Trophoblast cell (in vitro differentiated cells and primary cell): ENCODE results near the gene PHF13. TPM values are rescaled to one million over a fixed set of nuclear protein-coding genes. Genes with fewer than 3 reads are reported as not detected.

Experiments
- DNase-seq, 2 donors: peaks; one replicate each; pipeline ENCODE4 v3.0.0-alpha.2; 2016
- H2AFZ ChIP-seq: 2 replicates; pipeline ENCODE4 v1.6.1; 2013; ENCODE audit warnings: low read length, moderate library complexity, mild to moderate bottlenecking; ENCODE audit not compliant: insufficient read depth, poor library complexity
- H2AK5ac ChIP-seq: 2 replicates; pipeline ENCODE4 v1.6.1; 2013; ENCODE audit warnings: mild to moderate bottlenecking, low read length
- H2BK120ac ChIP-seq: 2 replicates; pipeline ENCODE4 v1.6.1; 2013; ENCODE audit warnings: low read length, mild to moderate bottlenecking, moderate library complexity; ENCODE audit not compliant: insufficient read depth, poor library complexity
- H2BK12ac ChIP-seq: 2 replicates; pipeline ENCODE4 v1.6.1; 2013; ENCODE audit warnings: mild to moderate bottlenecking, low read length, moderate library complexity
- H2BK5ac ChIP-seq: 2 replicates; pipeline ENCODE4 v1.6.1; 2013; ENCODE audit warnings: low read length, low read depth, moderate library complexity, mild to moderate bottlenecking; ENCODE audit not compliant: poor library complexity
- H3K14ac ChIP-seq: 2 replicates; pipeline ENCODE4 v1.6.1; 2013; ENCODE audit warnings: mild to moderate bottlenecking, low read length
- H3K18ac ChIP-seq: 2 replicates; pipeline ENCODE4 v1.6.1; 2013; ENCODE audit warnings: mild to moderate bottlenecking, low read length
- H3K23ac ChIP-seq: 2 replicates; pipeline ENCODE4 v1.6.1; 2013; ENCODE audit warnings: low read length
- H3K27ac ChIP-seq: 2 replicates; pipeline ENCODE4 v1.5.1; 2013; ENCODE audit warnings: low read depth, mild to moderate bottlenecking, inconsistent platforms, low read length, moderate library complexity
- H3K27me3 ChIP-seq: 2 replicates; pipeline ENCODE4 v1.6.1; 2013; ENCODE audit warnings: inconsistent platforms, mild to moderate bottlenecking, low read length, moderate library complexity; ENCODE audit not compliant: insufficient read depth
- H3K36me3 ChIP-seq, 2 experiments: 1 replicate in 1 of 2; 2 replicates in 1 of 2; pipeline ENCODE4 v1.6.1; 2013; ENCODE audit warnings: low read length in 2 of 2, mild to moderate bottlenecking in 2 of 2, moderate library complexity in 1 of 2; ENCODE audit not compliant: insufficient read depth in 2 of 2, control insufficient read depth in 1 of 2
- H3K4ac ChIP-seq: 2 replicates; pipeline ENCODE4 v1.6.1; 2013; ENCODE audit warnings: low read depth, mild to moderate bottlenecking, low read length, moderate library complexity
- H3K4me1 ChIP-seq, 2 experiments: 1 replicate in 1 of 2; 2 replicates in 1 of 2; pipeline ENCODE4 v1.6.1; 2013; ENCODE audit warnings: low read length in 2 of 2, mild to moderate bottlenecking in 2 of 2, moderate library complexity in 1 of 2; ENCODE audit not compliant: insufficient read depth in 2 of 2, control insufficient read depth in 1 of 2
- H3K4me2 ChIP-seq: 2 replicates; pipeline ENCODE4 v1.6.1; 2013; ENCODE audit warnings: inconsistent platforms, mild to moderate bottlenecking, low read length, moderate library complexity
- H3K4me3 ChIP-seq: 2 replicates; pipeline ENCODE4 v1.5.1; 2013; ENCODE audit warnings: mild to moderate bottlenecking, low read depth, low read length, inconsistent platforms
- H3K79me1 ChIP-seq: one replicate; pipeline ENCODE4 v1.6.1; 2013; ENCODE audit warnings: low read length
- H3K79me2 ChIP-seq: 2 replicates; pipeline ENCODE4 v1.6.1; 2013; ENCODE audit warnings: low read length, mild to moderate bottlenecking; ENCODE audit not compliant: control insufficient read depth, insufficient read depth, poor library complexity
- H3K9ac ChIP-seq: 2 replicates; pipeline ENCODE4 v1.6.1; 2013; ENCODE audit warnings: mild to moderate bottlenecking, low read length
- H3K9me3 ChIP-seq: 2 replicates; pipeline ENCODE4 v1.6.1; 2013; ENCODE audit warnings: low read depth, mild to moderate bottlenecking, control low read depth, inconsistent platforms, low read length; ENCODE audit not compliant: insufficient read depth
- H4K12ac ChIP-seq: 2 replicates; pipeline ENCODE4 v1.6.1; 2013; ENCODE audit warnings: low read depth, mild to moderate bottlenecking, low read length, moderate library complexity
- H4K8ac ChIP-seq: 2 replicates; pipeline ENCODE4 v1.6.1; 2013; ENCODE audit warnings: low read depth, mild to moderate bottlenecking, low read length, moderate library complexity
- H4K91ac ChIP-seq: one replicate; pipeline ENCODE4 v1.6.1; 2013; ENCODE audit warnings: low read depth, mild to moderate bottlenecking, low read length, moderate library complexity
- WGBS: extraction: QIAGEN DNeasy Blood & Tissue Kit; methylation state at CpG from one replicate; pipeline ENCODE4 v1.1.7; 2013; ENCODE audit warnings: missing lambda C conversion rate; ENCODE audit not compliant: insufficient read length, insufficient coverage; ENCODE audit errors: extremely low coverage; 5-methylcytosine and 5-hydroxymethylcytosine counted together
- polyA plus RNA-seq: library from polyadenylated mRNA; stranded (reverse); fragments of 200-250 nt; gene quantifications from 2 replicates; pipeline ENCODE4 v1.2.3, GENCODE V29; 2013

The PHF13 gene
- 29.3 and 29.7 TPM in 2 replicates for polyA plus RNA-seq

DNA sequence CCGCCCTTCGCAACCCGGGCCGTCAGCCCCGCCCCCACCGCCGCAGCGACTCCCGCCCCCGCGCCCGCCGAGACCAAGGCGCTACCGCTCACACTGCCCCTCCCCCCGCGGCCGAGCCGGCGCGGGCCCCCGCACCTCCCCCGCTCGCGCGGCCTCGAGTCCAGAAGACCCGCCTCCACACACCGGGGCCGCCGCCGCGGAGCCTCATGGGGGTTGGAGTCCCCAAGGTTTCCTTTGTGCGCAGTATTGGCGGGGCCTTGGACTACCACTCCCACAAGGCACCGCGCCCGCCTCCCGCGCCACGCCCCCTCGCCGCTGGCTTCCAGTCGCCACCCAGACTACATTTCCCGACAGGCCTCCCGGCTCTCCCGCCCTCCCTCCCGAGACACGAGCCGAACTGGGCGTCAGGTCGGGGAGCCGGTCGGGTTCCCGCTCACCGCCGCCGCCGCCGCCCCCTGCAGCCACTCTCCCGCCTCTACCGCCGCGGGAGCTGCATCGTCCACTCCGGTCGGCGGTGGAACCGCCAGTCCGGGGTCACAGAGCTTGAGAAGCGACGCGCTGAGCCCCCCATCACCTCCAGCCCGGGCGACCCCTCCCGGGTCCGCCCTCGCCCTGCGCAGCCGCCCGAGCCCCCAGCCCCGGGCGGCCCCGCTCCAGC is at the start of gene PHF13:
Gene PHF13, plus strand, starts transcription at position 371 of the 658 bp plus-strand sequence. CDS start 336 bp downstream, outside the sequence.
- Histone ChIP-seq H2BK12ac (peak within 1 kb of the TSS; percentile 42), H3K4me2 (peak within 1 kb of the TSS; percentile 100)
- WGBS, result no CpG with 5 or more reads among the region's 84 CpGs

DNA sequence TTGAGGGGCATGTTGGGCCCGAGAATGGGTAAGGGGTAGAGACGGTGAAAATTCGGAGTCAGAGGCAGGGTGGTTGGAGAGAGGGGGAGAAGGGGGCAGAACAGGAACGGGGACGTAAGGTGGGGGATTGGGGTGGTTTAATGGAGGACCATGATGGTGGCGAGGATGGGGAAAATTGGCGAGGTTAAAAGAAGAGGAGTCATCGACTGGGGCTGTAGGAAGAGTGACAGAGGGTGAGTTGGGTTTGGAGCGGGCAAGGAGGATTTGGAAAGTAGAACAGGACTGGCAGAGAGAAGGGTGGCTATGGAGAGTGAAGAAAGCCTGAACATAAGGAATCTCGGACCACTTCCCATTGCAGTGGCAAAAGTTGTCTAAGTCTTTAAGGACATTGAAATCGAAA is 44.5 kb upstream of the PHF13 start:
- Histone ChIP-seq H3K4me2 (no peak overlapping the region), H3K27me3 (peaks cover 3% of the 10 kb centered on the region), H4K8ac (no peak overlapping the region), H3K79me2 (no peaks in the 10 kb centered on the region), H2BK5ac (no peak overlapping the region), H3K4me1 (no peaks in the 10 kb centered on the region), H3K27ac (no peak overlapping the region), H3K79me1 (no peaks in the 10 kb centered on the region), H3K4me3 (no peak overlapping the region), H2BK12ac (no peak overlapping the region), H3K9ac (no peak overlapping the region), H2AFZ (no peak overlapping the region), H3K36me3 (no peaks in the 10 kb centered on the region), H2AK5ac (no peak overlapping the region), H3K23ac (no peak overlapping the region), H3K14ac (no peak overlapping the region), H4K91ac (no peak overlapping the region), H3K9me3 (peaks cover 7% of the 10 kb centered on the region), H2BK120ac (no peak overlapping the region), H3K4ac (no peak overlapping the region), H3K18ac (no peak overlapping the region), H4K12ac (no peak overlapping the region)
- WGBS, result 100% methylated on average over 5 of the region's 11 CpGs
- DNase-seq, result no peak

More for the DNA sequence above, at the start of gene PHF13:
- H3K14ac ChIP-seq, result peak within 1 kb of the TSS; percentile 98
- H3K4ac ChIP-seq, result peak within 1 kb of the TSS; percentile 99
- no peaks in the 10 kb centered on the region for H3K27me3 ChIP-seq
- H2AFZ ChIP-seq, result peak within 1 kb of the TSS; percentile 64
- peaks cover 16 to 18% of the 10 kb centered on the region in 2 experiments for H3K36me3 ChIP-seq
- H4K8ac ChIP-seq, result peak within 1 kb of the TSS; percentile 85
- H4K91ac ChIP-seq, result peak within 1 kb of the TSS; percentile 83
- H3K79me1 ChIP-seq, result peaks cover 16% of the 10 kb centered on the region
- peaks cover 26% of the 10 kb centered on the region for H3K79me2 ChIP-seq
- H3K27ac ChIP-seq, result peak within 1 kb of the TSS; percentile 81
- peaks cover 0 to 6% of the 10 kb centered on the region in 2 experiments for H3K4me1 ChIP-seq
- peak within 1 kb of the TSS; percentile 95 for H2BK5ac ChIP-seq
- H3K18ac ChIP-seq, result peak within 1 kb of the TSS; percentile 93
- peak within 1 kb of the TSS; percentile 90 for H4K12ac ChIP-seq
- H3K4me3 ChIP-seq, result peak within 1 kb of the TSS; percentile 89
- no peak within 1 kb of the TSS for H3K23ac ChIP-seq
- H2BK120ac ChIP-seq, result peak within 1 kb of the TSS; percentile 68
- peak within 1 kb of the TSS; percentile 98 for H2AK5ac ChIP-seq
- peak; percentile 99 for DNase-seq
- H3K9ac ChIP-seq, result peak within 1 kb of the TSS; percentile 84
- H3K9me3 ChIP-seq, result no peaks in the 10 kb centered on the region

GRCh38 chr1:6570100-6570499 is 43.4 kb upstream of the PHF13 start:
- WGBS, result no CpG with 5 or more reads among the region's 3 CpGs
- no peak overlapping the region for H3K9ac ChIP-seq
- H4K8ac ChIP-seq, result no peak overlapping the region
- H3K4me3 ChIP-seq, result no peak overlapping the region
- H3K27ac ChIP-seq, result no peak overlapping the region
- H3K36me3 ChIP-seq, result no peaks in the 10 kb centered on the region
- no peak overlapping the region for H2BK5ac ChIP-seq
- no peaks in the 10 kb centered on the region for H3K79me1 ChIP-seq
- H4K12ac ChIP-seq, result no peak overlapping the region
- no peak overlapping the region for H2AFZ ChIP-seq
- H3K23ac ChIP-seq, result no peak overlapping the region
- H3K14ac ChIP-seq, result no peak overlapping the region
- H3K4me1 ChIP-seq, result no peaks in the 10 kb centered on the region
- DNase-seq, result no peak
- no peak overlapping the region for H3K4me2 ChIP-seq
- no peaks in the 10 kb centered on the region for H3K27me3 ChIP-seq
- no peak overlapping the region for H2AK5ac ChIP-seq
- no peak overlapping the region for H3K18ac ChIP-seq
- no peak overlapping the region for H2BK12ac ChIP-seq
- H4K91ac ChIP-seq, result no peak overlapping the region
- H3K79me2 ChIP-seq, result no peaks in the 10 kb centered on the region
- H2BK120ac ChIP-seq, result no peak overlapping the region
- peaks cover 7% of the 10 kb centered on the region for H3K9me3 ChIP-seq
- H3K4ac ChIP-seq, result no peak overlapping the region

DNA sequence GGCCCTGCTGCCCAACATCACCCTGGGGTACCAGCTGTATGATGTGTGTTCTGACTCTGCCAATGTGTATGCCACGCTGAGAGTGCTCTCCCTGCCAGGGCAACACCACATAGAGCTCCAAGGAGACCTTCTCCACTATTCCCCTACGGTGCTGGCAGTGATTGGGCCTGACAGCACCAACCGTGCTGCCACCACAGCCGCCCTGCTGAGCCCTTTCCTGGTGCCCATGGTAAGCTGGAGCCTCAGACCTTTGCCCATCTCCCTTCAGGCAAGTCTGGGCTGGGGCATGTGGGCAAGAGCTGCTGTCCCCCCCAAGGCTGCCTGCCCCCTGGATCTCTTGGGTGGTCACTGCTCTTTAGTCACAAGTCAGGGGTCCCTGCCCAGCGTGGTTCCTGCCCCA is 42.5 kb upstream of the PHF13 start:
- no CpG with 5 or more reads among the region's 5 CpGs for WGBS
- Histone ChIP-seq H3K79me2 (no peaks in the 10 kb centered on the region), H3K4me1 (no peaks in the 10 kb centered on the region)

More for the DNA sequence above, 42.5 kb upstream of the PHF13 start:
- H3K4me2 ChIP-seq, result no peak overlapping the region
- H3K4me3 ChIP-seq, result no peak overlapping the region
- no peak overlapping the region for H4K12ac ChIP-seq
- no peak overlapping the region for H2BK120ac ChIP-seq
- no peak for DNase-seq
- no peaks in the 10 kb centered on the region for H3K27me3 ChIP-seq
- H3K27ac ChIP-seq, result no peak overlapping the region
- no peak overlapping the region for H3K14ac ChIP-seq
- H2AFZ ChIP-seq, result no peak overlapping the region
- H3K9me3 ChIP-seq, result peaks cover 7% of the 10 kb centered on the region
- H3K18ac ChIP-seq, result no peak overlapping the region
- no peaks in the 10 kb centered on the region for H3K36me3 ChIP-seq
- H4K8ac ChIP-seq, result no peak overlapping the region
- no peak overlapping the region for H4K91ac ChIP-seq
- H3K9ac ChIP-seq, result no peak overlapping the region
- no peaks in the 10 kb centered on the region for H3K79me1 ChIP-seq
- H3K23ac ChIP-seq, result no peak overlapping the region
- no peak overlapping the region for H3K4ac ChIP-seq
- no peak overlapping the region for H2BK12ac ChIP-seq
- H2BK5ac ChIP-seq, result no peak overlapping the region
- H2AK5ac ChIP-seq, result no peak overlapping the region
